ENCODE results near the gene RRAGD.

GRCh38 chr6:89364586-89364985, 47.5 kb downstream of the RRAGD start:
- TF ChIP-seq, protein P1, sequence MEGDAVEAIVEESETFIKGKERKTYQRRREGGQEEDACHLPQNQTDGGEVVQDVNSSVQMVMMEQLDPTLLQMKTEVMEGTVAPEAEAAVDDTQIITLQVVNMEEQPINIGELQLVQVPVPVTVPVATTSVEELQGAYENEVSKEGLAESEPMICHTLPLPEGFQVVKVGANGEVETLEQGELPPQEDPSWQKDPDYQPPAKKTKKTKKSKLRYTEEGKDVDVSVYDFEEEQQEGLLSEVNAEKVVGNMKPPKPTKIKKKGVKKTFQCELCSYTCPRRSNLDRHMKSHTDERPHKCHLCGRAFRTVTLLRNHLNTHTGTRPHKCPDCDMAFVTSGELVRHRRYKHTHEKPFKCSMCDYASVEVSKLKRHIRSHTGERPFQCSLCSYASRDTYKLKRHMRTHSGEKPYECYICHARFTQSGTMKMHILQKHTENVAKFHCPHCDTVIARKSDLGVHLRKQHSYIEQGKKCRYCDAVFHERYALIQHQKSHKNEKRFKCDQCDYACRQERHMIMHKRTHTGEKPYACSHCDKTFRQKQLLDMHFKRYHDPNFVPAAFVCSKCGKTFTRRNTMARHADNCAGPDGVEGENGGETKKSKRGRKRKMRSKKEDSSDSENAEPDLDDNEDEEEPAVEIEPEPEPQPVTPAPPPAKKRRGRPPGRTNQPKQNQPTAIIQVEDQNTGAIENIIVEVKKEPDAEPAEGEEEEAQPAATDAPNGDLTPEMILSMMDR (IDR thresholded peaks at IDR 0.05): no peak
- no peak for TF ChIP-seq POLR2A (IDR thresholded peaks at IDR 0.05)

Data from vagina (tissue), 2 donors.